GM21717 (cell line): ENCODE results near the gene TUBA8.

ENCODE experiments used
- ATAC-seq: cut with Tn5 transposase; IDR thresholded peaks from one replicate; pipeline ENCODE4 v1.9.1; 2021; ENCODE audit warnings: mild to moderate bottlenecking, moderate library complexity; ENCODE audit not compliant: unreplicated experiment

Gene TUBA8

GRCh38 chr22:18077087-18077638 lies 33.4 kb upstream of the TUBA8 start:
- ATAC-seq: peak; percentile 5

DNA sequence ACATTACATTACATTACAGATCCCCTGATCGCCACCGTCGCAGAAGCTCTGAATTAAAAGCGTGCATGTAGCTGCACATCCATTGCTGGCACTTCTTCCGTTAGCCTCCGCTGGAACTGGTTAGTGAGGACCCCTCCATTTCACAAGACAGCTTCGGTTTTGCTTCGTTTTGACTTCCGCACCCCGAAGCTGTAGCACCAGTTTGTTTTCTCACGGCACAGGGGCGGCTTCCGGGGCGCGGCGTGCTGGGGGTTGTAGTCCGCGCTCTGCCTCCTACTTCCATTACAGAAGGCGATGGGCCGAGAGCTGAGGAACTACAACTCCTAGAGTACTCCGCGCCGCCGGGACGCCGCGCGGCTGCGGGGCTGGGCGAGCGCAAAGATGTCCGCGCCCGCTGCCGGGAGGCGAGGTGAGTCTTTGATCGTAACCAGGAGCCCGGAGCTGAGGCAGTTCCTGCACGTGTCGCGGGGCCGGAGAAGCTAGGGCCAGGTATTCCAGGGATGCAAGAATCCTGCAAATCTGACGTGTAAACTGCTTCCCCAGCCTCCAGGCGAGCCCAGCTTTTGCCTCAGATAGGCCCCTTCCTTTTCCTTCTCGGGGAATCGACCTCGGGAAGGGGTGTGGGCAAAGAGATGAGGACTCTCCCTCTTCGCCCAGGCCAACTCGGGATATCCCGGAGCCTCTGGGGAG lies 32.8 kb upstream of the TUBA8 start, which contains the start of gene PEX26:
TSS of gene PEX26 (plus strand) at position 352 of the 690 bp plus-strand sequence. CDS start 387 bp downstream, outside the sequence.
- peak; percentile 89 for ATAC-seq

GRCh38 chr22:18078329-18079041 lies 32.1 kb upstream of the TUBA8 start:
- no peak for ATAC-seq

DNA sequence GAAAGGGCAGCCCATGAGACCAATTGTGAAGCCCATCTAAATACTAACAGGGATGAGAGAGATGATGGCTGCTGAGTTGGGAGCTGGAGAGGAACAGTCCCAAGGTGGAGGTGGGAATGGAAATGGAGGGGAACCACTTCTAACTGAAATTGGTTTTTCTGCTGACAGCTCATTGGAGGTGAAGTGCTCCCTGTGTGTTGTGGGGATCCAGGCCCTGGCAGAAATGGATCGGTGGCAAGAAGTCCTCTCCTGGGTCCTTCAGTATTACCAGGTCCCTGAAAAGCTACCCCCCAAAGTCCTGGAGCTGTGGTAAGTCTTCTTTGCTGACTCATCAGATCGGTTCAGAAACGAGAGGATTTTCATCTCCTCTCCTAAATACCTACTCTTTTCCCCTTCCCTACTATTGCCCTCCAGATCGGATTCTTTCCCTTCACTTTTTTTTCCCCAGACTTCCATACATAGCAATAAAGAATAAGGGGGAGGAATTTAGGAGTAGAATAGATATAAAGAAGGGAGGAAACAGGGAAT lies 30.8 kb upstream of the TUBA8 start:
- no peak for ATAC-seq

- ATAC-seq: no peak
Observed at GRCh38 chr22:18081416-18081815, 29.2 kb upstream of the TUBA8 start.

GRCh38 chr22:18082467-18082866 lies 28.1 kb upstream of the TUBA8 start:
- ATAC-seq: no peak

DNA sequence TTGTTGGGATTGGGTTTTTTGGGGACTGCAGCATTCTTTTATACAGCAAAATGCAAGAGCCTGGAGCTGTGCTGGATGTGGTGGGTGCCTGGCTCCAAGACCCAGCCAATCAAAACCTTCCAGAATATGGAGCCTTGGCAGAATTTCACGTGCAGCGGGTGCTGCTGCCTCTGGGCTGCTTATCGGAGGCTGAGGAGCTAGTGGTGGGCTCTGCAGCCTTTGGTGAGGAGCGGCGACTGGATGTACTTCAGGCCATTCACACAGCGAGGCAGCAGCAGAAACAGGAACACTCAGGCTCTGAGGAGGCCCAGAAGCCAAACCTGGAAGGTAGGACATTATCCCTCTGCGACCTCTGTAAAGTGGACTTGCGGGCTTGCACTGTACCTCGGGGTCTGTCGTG lies 27.2 kb upstream of the TUBA8 start:
- no peak for ATAC-seq

GRCh38 chr22:18085188-18085587 lies 25.4 kb upstream of the TUBA8 start:
- ATAC-seq: no peak

- no peak for ATAC-seq
Observed at GRCh38 chr22:18087350-18087855, 23.2 kb upstream of the TUBA8 start.

DNA sequence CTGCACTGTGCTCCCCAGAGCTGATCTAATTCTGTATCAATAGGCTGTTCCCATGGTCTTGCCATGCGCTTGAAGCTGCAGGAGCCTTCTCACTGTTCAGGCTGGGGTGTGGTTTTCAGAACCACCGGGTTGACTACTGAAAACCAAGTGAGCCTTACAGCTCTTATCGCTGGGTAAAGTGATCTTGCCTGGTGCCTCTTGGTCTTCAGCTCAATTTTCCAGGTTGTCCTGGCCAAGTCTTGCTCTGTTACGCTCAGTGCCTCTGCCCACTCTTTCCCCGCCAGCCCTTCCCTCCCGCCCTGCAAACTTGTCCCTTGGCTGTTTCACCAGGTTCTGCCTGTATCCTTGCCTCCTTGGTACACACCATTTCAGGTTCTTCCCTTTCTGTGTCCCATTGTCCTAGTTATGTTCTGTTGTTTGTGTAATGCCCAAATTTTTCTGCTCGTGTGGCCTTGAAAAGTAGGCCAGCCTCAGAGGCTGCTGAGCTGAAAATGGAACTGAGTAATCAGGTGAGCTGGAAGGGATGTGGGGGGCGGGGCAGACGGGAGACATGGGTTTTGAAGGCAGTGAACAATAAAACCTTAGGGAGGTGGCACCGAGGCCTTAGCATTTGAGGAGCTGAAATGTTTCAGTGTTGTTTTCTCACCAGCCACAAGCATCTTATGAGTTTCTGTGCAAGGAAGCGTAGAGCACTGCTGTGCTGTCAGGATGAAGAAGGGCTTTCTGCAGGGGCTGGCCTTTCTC lies 21.6 kb upstream of the TUBA8 start:
- no peak for ATAC-seq

DNA sequence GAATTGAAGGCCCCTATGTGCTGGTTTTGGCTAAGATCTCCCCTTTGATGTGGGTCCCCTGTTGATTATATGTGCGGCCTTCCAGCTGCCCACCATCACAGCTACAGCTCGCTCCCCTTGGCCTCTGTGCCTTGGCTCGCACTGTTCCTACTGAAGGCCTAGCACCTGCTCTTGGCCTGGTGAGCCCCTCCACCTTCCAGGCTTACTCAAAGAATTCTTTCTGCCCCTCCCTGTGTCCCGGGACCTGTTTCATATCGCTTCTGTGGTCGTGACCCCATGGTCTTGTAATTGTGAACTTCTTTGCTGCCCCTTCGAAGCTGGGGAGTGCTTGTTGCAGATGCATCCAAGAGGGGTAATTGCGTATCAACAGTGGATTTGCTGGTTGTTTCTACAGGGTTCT lies 20.3 kb upstream of the TUBA8 start:
- no peak for ATAC-seq

GRCh38 chr22:18091478-18091877 lies 19.1 kb upstream of the TUBA8 start:
- ATAC-seq: no peak

DNA sequence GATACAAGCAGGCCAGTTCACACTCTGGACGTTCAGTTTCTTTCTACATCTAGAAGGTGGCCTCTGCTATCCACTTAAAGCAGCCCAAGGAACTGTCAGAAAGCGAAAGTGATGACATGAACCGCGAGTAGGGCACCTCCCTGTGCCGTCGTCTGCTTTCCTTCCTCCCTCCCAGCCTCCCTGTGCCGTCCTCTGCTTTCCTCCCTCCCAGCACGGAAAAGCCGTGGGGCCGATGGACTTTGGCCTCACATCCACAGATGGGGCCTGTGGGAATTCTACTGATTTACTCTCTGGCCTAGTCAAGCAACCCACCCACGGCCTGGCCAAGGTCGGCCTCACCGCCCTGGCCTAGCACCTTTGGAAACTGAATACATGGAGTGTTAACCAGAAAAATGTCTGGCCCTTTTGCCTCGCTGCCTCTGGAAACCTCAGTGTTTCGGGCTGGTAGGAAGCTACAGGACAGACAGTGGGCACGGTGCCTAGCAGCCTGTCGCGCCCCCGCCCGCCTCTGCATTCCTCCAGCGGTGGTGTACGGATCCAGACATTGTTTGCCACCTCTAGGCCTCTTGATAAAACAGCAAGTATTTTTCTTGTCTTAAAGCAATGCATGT lies 18.6 kb upstream of the TUBA8 start:
- ATAC-seq: no peak

DNA sequence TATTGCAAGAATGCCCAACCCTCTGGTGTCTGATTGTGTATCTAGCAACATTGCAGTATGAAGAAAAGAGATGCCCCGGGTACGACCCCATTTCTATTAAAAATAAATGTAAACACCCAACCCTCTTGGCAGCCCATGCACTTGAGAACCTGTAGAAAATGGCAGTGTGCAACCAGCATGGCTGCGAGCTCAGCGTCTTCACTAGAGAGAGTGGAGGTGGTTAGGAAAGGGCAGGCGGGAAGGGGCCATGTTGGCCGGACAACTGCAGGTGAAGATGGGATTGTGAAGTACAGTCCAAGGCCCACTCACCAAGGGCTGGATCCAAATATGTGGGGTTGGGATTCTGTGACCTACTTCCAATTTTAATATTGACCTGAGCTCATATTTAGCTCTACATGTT lies 16.9 kb upstream of the TUBA8 start:
- ATAC-seq: no peak

DNA sequence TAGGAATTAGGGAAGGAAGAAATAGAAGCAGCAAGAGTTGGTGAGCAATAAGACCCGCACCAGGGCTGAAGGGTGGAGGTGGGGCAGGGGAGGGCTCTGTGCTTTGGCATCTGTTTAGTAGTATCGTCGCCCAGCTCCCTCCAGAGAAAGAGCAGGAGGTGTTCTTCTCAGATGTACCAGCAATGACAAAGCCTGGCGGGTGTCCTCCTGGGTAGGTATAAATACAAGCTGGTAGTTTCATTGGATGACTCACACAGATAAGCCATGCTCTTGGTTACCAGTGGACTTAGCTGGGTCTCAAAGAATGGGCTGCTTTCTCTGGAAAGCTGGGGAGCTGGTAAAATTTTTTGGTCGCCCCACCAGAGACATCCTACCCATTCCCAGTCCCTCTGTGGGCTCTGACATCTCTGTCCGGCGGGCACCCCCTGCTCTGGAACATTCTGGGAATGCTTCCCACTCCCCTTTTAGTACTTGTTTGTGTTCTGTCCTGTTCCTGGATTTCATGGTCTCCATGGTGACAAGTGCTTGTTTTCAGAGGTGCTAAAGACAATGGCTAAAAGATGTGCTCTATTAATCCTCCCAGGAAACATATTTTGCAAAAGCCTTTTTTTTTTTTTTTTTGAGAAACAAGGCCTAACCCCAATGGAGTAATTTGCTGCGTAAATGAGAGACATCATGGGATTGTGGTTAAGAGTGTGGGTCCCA lies 15.4 kb upstream of the TUBA8 start:
- ATAC-seq: no peak

DNA sequence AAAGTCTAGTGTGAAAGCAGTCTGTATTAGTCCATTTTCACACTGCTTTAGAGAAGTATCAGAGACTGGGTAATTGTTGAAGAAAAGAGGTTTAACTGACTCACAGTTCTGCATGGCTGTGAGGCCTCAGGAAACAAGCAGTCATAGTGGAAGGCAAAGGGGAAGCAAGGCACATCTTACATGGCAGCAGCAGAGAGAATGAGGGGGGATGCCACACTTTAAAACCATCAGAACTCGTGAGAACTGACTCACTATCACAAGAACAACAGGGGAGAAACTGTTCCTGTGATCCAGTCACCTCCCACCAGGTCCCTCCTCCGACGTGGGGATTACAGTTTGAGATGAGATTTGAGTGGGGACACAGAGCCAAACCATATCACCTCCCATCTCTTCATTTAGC lies 13.8 kb upstream of the TUBA8 start:
- ATAC-seq: no peak

- ATAC-seq: no peak
Observed at GRCh38 chr22:18100781-18101180, 9.8 kb upstream of the TUBA8 start.

DNA sequence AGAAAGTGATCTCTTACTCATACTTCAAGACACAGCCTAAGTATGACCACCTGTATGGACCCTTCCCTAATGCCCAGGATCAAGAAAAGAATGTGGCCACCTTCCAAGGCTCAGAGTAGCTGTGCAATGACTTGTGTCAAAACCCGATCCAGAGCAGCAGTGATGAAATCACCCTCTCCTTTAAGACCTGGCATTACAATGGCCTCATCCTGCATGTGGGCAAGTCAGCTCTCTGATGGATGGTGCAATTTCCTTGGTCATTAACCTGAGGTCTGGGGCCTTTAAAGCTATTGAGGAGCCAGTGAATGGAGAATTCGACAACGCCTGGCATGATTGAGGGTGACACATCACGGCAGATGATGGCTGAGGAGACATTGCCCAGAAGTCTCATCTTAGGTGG lies 9.1 kb upstream of the TUBA8 start:
- ATAC-seq: no peak

DNA sequence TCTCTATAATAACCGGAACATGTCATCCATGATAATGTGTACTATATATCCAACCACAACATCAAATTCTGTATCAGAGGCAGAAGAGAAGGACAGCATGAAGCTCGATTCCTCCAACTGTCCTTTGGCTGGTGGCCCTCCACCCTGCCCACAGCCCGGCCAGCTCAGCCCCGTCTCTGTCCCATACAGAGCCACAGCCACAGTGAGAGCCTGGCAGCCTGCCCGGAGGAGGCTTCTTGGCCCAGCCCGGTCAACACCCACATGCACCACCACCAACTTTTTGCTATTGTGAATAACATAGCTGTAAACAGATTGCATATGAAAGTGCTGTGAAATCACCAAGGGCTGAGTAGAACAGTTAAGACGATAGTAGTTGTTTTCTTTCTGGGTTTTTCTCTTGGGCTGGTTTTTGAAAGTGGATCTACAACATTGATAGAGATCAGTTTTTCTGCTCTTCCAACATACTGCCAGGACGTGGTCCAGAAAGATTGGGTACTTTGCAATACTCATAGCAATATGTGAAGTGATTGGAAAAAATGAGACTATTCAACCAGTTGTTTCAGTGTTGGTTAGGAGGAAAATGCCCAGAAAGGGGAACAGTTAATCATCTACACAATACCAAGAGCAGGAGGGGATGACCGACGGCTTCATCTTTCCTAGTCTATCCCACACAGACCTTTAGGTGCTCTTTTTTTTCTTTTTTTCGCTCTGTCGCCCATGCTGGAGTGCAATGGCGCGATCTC lies 6.9 kb upstream of the TUBA8 start:
- no peak for ATAC-seq
